ENCODE results near the gene C1orf185.
"Not testable (repeated sequence)": the region's sequence is repeated elsewhere in the genome, so short reads cannot be mapped to it uniquely, and the experiment has no call there.

C1orf185 gene

GRCh38 chr1:51133045-51133444 lies 31.0 kb downstream of the C1orf185 start:
- DNase-seq (ENCODE audit: low read depth in 1 of 2, low spot score in 1 of 2), result no peak

DNA sequence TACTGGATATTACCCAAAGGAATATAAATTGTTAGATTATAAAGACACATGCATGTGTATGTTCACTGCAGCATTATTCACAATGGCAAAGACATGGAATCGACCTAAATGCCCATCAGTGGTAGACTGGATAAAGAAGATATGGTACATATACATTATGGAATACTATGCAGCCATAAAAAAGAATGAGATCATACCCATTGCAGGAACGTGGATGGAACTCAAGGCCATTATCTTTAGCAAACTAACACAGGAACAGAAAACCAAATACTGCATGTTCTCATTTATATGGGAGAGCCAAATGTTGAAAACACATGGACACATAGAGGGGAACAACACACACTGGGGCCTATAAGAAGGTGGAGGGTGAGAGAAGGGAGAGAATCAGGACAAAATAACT lies 35.7 kb downstream of the C1orf185 start:
- not testable (repeated sequence) for DNase-seq (ENCODE audit: low read depth in 1 of 2, low spot score in 1 of 2)

DNA sequence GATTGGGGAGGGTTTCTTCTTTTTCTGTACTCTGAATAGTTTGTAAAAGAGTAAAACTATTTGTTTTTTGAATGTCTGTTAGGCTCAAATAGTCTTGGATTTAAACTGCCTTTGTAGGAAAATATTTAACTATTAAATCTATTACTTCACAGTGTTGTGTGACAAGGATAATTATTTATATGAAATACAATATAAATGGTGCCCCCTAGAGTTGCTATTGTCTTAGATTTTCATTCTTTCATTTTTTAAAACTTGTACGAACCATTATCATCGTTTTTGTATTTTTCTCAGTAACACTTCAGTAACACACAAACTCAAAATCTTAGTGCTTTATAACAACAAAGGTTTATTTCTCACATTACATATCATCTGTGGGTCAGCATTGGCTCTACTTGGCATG lies 37.4 kb downstream of the C1orf185 start:
- no peak for DNase-seq (ENCODE audit: low read depth in 1 of 2, low spot score in 1 of 2)

DNA sequence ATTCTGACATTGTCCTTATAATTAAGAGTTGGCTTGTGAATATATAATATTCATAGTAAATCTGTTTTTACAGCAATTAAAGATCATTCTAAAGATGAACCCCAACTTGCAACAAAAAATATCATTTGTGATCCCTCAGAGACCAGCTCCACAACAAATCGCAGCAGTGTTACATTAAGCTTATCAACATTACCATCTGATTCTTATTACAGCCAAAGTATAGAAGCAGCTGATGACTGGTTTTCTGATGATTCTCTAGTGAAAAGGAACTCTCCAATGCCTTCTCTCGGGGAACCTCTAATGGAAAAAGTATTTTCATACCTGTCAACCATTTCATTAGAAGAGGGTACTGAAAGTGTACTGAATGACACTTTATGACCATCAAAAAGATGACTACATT lies 45.4 kb downstream of the C1orf185 start:
- DNase-seq (ENCODE audit: low read depth in 1 of 2, low spot score in 1 of 2), result no peak

- DNase-seq (ENCODE audit: low read depth in 1 of 2, low spot score in 1 of 2), result no peak
These were observed 52.7 kb downstream of the C1orf185 start for GRCh38 chr1:51154776-51155175.

DNA sequence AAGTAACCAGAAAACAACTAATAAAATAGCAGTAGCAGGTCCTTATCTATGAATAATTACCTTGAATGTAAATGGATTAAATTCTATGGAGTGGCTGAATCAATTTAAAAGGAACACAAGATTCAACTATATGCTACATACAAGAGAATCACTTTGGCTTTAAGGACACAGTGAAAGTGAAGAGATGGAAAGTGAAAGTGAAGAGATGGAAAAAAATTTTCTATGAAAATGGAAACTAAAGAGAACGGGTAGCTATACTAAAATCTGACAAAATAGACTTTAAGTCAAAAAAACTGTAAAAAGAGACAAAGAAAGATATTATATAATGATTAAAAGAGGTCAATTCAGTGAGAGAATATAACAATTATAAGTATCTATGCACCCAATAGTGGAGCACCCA lies 54.7 kb downstream of the C1orf185 start:
- no peak for DNase-seq (ENCODE audit: low read depth in 1 of 2, low spot score in 1 of 2)

GRCh38 chr1:51157395-51157794 lies 55.4 kb downstream of the C1orf185 start:
- DNase-seq (ENCODE audit: low read depth in 1 of 2, low spot score in 1 of 2), result no peak

DNA sequence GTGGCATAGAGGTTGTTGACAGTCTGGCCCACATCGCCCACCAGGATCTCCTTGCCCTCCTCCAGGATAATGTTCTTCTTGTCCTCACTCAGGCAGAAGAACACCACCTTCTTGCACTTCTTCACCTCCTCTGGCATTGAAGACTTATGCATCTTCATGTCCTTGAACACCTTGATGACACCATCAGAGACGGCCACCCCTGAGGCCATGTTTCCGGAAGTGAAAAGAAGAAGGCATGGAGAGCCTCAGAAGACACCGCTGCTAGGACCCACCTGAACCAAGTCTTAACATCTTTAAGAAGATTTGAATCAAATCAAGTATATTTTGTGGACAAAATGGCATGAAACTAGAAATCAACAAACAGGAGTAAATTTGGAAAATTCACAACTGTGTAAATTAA lies 56.2 kb downstream of the C1orf185 start:
- DNase-seq (ENCODE audit: low read depth in 1 of 2, low spot score in 1 of 2), result no peak

DNA sequence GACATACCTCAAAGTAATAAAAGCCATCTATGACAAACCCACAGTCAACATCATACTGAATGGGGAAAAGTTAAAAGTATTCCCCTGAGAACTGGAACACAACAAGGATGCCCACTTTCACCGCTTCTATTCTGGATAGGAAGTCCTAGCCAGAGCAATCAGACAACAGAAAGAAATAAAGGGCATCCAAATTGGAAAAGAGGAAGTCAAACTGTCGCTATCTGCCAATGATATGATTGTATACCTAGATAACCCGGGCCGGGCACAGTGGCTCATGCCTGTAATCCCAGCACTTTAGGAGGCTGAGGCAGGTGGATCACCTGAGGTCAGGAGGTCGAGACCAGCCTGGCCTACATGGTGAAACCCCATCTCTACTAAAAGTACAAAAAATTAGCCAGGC lies 60.5 kb downstream of the C1orf185 start:
- not testable (repeated sequence) for DNase-seq (ENCODE audit: low read depth in 1 of 2, low spot score in 1 of 2)

- no peak for DNase-seq (ENCODE audit: low read depth in 1 of 2, low spot score in 1 of 2)
These were observed 63.5 kb downstream of the C1orf185 start for GRCh38 chr1:51165540-51165939.

DNA sequence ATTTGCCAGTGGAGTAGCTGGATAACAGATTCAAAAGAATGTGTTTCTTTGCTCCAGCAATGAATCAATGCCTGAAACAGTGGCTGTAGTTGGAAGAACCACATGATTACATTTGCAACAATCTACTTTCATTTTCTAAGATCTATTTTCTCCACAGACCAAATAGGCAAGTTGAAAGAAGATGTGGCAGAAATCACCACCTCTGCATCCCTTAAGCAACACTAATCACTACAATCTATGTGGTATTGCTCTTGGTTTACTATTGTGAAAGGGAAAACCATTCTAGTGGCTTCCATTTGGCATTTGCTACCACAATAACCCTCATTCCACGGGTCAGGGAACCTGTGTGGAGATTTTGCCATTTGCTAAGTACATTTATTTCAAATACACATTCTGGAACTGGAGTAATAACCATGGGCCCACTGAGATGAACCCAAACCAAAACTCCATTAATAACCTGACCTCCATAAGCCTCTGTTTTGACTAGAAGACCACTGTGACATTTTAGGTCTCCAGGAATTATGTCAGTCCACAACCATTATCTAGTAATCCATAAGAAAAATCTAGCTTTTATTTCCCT lies 66.3 kb downstream of the C1orf185 start:
- no peak for DNase-seq (ENCODE audit: low read depth in 1 of 2, low spot score in 1 of 2)

DNA sequence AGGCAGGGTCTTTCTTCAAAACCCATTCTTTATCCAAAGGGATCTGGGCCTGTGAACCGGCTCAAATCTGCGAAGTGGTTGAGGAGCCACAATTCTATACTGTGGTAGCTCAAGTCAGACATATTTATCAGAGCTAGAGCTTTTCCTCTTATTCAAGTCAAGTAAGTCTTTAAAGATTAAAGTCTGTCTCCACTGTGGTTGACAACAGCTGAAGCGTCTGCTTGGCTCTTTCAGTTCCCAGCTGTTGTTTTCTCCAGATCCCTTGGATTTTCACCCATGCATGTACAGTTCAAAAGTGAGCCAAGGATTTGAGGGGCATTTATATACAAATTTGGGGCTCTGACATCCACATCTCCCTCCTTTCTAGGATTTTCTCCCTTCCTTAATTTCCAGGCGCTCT lies 66.9 kb downstream of the C1orf185 start:
- DNase-seq (ENCODE audit: low read depth in 1 of 2, low spot score in 1 of 2), result no peak

GRCh38 chr1:51170342-51170741 lies 68.3 kb downstream of the C1orf185 start:
- DNase-seq (ENCODE audit: low read depth in 1 of 2, low spot score in 1 of 2), result no peak

DNA sequence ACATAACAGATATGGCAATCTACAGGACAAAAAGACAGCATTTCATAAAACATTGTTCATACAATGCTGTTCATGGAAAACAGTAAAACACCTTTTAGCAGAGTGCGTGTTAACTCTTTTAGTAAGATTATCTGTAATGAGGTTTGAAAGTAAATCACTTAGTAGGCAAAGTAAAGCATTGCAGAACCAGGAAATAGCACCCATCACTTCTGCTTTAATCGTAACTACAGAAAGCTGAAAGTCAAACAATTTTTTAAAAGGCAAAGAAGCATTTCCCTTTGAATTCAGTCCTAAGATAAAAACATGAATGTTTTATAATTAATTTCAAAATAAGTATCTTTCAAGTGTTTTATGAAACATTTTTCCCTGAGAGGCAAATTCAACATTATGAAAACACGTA lies 70.8 kb downstream of the C1orf185 start:
- no peak for DNase-seq (ENCODE audit: low read depth in 1 of 2, low spot score in 1 of 2)

DNA sequence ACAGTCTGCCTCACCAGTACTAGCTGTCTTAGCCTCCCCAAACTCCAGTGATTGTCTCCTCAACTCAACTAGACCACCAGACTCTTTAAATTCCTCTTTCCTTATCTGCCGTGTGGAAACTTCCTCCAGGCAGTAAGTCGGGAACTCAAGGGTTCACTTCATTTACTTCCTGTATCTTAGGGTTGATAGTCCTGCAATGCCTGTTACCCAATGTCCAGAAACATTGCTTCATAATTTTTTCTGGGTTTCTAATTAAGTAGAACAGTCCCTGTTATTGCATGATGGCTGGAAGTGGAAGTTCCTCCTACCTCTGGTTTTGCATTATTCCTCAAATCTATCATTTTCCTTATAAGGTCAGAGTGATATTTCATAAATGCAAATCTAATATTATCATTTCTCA lies 73.2 kb downstream of the C1orf185 start:
- no peak for DNase-seq (ENCODE audit: low read depth in 1 of 2, low spot score in 1 of 2)

- DNase-seq (ENCODE audit: low read depth in 1 of 2, low spot score in 1 of 2), result not testable (repeated sequence)
These were observed 76.0 kb downstream of the C1orf185 start for GRCh38 chr1:51177988-51178387.

- DNase-seq (ENCODE audit: low read depth in 1 of 2, low spot score in 1 of 2), result no peak
These were observed 86.2 kb downstream of the C1orf185 start for GRCh38 chr1:51188230-51188629.

GRCh38 chr1:51189421-51190073 lies 87.5 kb downstream of the C1orf185 start:
- DNase-seq (ENCODE audit: low read depth in 1 of 2, low spot score in 1 of 2), result peak in 1 of 2 donors; percentile 3

DNA sequence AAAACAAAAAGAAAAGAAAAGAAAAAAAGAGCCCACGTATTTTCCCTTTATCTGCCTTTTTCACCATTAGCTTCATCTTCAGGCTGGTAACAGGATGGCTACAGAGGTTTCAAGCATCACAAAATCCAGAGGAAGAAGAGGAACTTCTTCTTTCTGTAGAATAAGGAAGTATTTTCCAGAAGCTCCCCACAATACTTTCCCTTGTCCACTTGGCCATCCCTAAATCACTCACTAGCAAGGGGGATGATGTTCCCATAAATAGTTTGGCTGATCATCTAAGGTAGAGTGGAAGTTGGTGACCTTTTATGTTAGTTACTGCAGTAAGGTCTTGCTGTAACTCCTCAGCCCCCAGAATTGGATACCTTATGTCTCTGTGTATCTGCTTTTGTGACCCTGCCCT lies 88.9 kb downstream of the C1orf185 start:
- no peak for DNase-seq (ENCODE audit: low read depth in 1 of 2, low spot score in 1 of 2)

DNA sequence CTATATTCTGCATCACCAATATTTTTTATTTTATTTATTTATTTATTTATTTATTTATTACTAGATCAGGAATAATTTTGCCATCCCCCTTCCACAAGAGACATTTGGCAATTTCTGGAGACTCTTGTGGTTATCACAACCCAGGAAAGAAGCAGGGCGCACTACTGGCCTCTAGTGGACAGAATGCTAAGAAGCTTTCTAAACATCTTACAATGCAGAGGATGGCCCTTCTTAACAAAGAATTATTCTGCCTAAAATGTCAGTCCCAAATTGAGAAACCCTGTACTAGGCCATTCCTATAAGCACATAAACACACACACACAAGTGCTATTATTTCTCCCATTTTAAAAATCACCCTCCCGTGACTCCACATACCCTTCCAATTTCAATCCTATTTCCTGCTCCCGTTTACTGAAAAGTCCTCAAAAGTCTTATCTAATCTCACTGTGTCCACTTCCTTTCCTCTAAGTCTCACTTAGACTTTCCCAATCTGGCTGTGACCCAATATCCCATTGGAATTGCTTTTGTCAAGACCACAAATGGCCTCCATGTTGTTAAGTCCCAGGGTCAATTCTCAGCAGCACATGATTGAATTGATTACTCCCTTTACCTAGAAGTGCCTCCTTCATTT lies 90.3 kb downstream of the C1orf185 start:
- DNase-seq (ENCODE audit: low read depth in 1 of 2, low spot score in 1 of 2), result peak; percentile 4 to 23

DNA sequence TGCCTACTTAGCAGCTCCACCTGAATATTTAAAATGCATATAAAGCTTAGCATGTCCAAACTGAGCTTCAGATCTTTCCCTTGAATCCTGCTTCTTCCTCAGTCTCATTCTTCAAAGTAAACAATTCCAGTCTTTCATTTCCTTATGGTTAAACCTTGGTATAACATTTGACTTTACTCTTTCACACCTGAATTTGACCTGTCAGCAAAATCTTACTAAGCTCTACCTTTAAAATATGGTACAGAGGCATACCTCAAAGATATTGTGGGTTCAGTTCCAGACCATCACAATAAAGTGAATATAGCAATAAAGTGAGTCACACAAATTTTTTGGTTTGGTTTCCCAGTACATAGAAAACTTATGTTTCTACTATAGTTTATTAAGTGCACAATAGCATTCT lies 91.5 kb downstream of the C1orf185 start:
- DNase-seq (ENCODE audit: low read depth in 1 of 2, low spot score in 1 of 2), result no peak
